NB4 (cell line): ENCODE measurements around the gene CFAP97D1.

Source experiments
- DNase-seq: peaks from one replicate; pipeline ENCODE4 v3.0.0; 2010; ENCODE audit warnings: low read depth
- H3K4me3 ChIP-seq: one replicate; pipeline ENCODE4 v1.5.1; 2011; ENCODE audit warnings: mild to moderate bottlenecking, low read depth, low read length, moderate library complexity
- MYC ChIP-seq: IDR thresholded peaks from 2 replicates; pipeline ENCODE4 v1.6.1; 2011; ENCODE audit warnings: low read depth, low read length
- POLR2A ChIP-seq: IDR thresholded peaks from 2 replicates; pipeline ENCODE4 v1.6.1; 2011; ENCODE audit warnings: mild to moderate bottlenecking; ENCODE audit not compliant: insufficient read length; ENCODE audit errors: extremely low read depth
- TF ChIP-seq, protein P1 (sequence below): IDR thresholded peaks from 2 replicates; pipeline ENCODE4 v1.6.1; 2011; ENCODE audit warnings: low read depth, low read length
- TF ChIP-seq, protein P2 (sequence below): IDR thresholded peaks from one replicate; pipeline ENCODE4 v1.5.1; 2012; ENCODE audit warnings: low read depth, low read length

CFAP97D1 gene

DNA sequence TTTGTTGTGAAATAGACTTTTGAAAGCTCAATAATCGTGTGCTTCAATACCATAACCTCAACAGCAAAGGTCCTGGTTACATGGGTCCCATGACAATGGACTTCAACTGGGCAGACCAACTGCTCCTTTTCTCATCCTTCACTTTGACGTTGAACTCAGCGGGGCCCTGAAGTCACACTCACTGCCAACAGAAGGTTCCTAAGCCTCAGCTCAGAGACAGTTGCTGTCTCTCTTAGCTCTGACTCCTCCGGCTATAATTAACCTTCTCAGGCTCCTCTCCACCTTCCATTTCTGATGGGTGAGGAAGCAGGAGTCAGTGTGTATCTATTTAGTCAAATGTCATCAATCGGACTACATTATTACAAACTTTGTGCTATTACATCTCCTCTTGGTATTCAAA is 28.9 kb downstream of the CFAP97D1 start:
- H3K4me3 ChIP-seq: no peak overlapping the region
- no peak for DNase-seq
- TF ChIP-seq MYC (no peak), POLR2A (no peak)
- TF ChIP-seq, protein P1, sequence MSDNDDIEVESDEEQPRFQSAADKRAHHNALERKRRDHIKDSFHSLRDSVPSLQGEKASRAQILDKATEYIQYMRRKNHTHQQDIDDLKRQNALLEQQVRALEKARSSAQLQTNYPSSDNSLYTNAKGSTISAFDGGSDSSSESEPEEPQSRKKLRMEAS: no peak
- TF ChIP-seq, protein P2, sequence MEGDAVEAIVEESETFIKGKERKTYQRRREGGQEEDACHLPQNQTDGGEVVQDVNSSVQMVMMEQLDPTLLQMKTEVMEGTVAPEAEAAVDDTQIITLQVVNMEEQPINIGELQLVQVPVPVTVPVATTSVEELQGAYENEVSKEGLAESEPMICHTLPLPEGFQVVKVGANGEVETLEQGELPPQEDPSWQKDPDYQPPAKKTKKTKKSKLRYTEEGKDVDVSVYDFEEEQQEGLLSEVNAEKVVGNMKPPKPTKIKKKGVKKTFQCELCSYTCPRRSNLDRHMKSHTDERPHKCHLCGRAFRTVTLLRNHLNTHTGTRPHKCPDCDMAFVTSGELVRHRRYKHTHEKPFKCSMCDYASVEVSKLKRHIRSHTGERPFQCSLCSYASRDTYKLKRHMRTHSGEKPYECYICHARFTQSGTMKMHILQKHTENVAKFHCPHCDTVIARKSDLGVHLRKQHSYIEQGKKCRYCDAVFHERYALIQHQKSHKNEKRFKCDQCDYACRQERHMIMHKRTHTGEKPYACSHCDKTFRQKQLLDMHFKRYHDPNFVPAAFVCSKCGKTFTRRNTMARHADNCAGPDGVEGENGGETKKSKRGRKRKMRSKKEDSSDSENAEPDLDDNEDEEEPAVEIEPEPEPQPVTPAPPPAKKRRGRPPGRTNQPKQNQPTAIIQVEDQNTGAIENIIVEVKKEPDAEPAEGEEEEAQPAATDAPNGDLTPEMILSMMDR: no peak

DNA sequence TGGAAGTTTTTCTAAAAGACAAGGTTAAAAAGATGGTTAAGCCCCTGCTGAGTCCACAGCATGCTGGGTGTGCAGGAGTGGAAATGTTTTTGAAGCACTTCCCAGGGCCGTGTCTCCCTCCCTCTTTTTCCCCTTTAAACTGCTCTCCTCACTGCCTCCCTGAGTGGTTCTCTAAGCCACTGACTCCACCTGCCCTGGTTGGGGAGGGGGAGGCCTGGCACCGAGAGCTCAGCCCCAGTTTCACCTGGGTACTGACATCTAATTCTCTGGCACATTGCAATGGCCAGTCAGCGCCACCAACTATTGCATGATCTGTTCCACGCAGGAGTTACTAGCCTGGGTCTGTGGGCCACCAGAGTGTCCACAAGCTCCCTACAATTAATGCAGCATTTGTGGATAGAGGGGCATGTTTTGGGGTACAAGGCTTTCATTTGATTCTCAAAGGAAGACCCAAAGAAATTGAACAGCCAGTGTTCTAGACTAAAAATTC is 30.0 kb downstream of the CFAP97D1 start:
- no peak overlapping the region for H3K4me3 ChIP-seq
- no peak for TF ChIP-seq POLR2A
- TF ChIP-seq, protein P2: no peak
- TF ChIP-seq, protein P1: no peak
- no peak for TF ChIP-seq MYC
- no peak for DNase-seq

DNA sequence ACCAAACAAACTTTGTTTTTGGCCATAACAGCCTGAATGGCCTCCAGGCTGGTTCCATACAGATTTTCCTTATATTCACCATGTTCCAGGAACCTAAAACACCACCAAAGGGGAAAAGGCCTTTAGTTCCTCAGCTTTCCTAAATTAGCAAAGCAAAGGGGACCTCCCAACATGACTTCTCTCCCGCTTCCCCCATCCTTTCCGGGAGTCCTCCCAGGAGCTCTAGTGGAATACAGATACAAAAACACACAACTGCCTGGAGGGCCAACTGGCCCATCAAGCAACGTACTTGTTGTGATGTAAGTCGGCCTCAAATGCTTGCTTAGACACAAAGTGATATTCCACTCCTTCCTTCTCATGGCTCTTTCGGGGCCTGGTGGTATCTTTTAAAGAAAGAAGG is 30.6 kb downstream of the CFAP97D1 start:
- TF ChIP-seq, protein P2: no peak
- TF ChIP-seq, protein P1: no peak
- no peak for TF ChIP-seq POLR2A
- TF ChIP-seq MYC: no peak
- no peak overlapping the region for H3K4me3 ChIP-seq
- no peak for DNase-seq

DNA sequence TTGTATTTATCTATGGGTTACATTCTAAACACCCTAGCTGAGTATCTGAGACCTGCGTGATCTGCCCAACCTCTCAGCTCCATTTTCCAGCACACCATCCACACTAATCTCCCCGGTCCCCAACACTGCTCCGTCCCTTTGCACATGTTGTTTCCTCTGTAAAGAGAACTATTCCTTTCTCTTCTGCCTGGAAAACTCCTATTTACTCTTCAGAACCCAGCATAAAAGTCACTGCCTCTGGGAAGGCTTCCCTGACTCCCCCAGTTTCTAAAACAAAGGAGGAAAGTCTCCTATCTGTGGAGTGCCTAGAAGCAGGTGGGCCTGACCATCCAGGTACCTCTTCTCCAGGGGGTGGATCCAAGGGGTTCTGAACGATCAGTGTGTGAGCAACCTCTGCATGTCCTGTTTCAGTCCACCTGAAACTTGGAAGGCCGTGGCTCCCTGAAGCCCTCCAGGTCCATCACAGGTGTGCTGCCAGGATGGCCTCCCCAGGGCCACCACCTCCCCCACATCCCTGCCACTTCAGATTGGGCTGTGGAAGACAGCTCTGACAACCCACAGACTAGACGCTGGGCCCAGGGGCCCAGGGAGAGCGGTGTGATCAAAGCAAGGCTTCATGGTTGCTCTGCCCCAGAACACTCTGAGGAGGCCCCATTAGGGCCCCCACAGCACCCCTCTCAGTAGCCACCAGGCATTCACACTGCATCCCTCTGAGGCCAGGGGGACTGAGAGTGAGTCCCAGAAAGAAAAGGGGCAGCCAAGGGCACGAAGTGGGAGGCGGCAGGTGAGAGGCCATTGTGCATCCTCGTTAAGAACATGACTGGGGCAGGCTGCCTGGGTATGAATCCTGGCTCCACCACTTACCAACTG is 32.4 kb downstream of the CFAP97D1 start:
- no peak overlapping the region for H3K4me3 ChIP-seq
- DNase-seq: no peak
- TF ChIP-seq, protein P1: no peak
- TF ChIP-seq POLR2A: no peak
- TF ChIP-seq, protein P2: no peak
- no peak for TF ChIP-seq MYC

DNA sequence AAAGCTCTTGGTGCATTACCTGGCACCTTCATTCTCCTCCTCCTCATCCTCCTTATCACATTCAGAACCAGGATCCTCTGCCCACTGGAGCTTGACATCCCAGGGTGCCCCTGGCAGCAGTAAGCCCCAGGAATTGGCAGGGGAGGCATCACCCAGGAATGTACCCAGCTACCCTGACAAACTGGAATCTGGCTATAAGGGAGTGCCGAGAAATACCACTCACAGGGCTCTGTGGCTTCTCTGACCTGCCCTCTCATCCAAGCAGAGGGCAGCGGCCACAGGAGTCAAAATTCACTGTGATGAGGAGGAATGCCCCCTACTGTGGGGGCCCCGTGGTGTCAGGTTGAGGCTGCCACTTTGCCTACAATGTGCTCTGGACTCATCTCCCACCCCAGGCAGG is 33.2 kb downstream of the CFAP97D1 start:
- no peak for DNase-seq
- no peak for TF ChIP-seq MYC
- TF ChIP-seq POLR2A: no peak
- TF ChIP-seq, protein P1: no peak
- no peak overlapping the region for H3K4me3 ChIP-seq

DNA sequence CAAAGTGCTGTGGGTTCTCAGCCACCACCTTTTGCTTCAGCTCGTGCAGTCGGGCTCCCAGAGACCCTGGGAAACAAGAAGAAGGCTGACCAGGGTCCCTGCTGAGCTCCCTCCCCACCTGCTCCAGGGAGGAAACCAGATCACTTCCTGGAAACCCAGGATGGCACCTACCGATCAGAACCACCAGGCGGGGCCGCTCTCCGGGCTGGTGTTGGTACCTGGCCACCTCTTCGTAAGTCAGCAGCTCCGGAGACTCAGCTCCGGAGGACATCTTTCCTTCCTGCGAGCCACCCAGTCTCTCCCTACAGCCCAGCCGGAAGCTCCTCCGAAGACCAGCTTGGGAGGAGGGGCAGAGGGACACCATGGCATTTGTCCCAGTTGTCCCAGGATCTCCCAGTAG is 33.8 kb downstream of the CFAP97D1 start:
- TF ChIP-seq, protein P2: no peak
- TF ChIP-seq, protein P1: no peak
- TF ChIP-seq MYC: no peak
- no peak for TF ChIP-seq POLR2A
- DNase-seq: no peak
- H3K4me3 ChIP-seq: no peak overlapping the region
